WTC11 (cell line): ENCODE results near the gene CELA3A.
"Not testable (repeated sequence)": the region's sequence is repeated elsewhere in the genome, so short reads cannot be mapped to it uniquely, and the experiment has no call there.

Experiments
- GABPB1 ChIP-seq: sonication (generic); formaldehyde crosslinking; IDR thresholded peaks from 2 replicates; pipeline ENCODE4 v1.8.1; 2023; ENCODE audit warnings: mild to moderate bottlenecking, missing genetic modification reagents
- TEAD1 ChIP-seq: sonication (generic); formaldehyde crosslinking; IDR thresholded peaks from 2 replicates; pipeline ENCODE4 v1.8.0; 2022; ENCODE audit warnings: mild to moderate bottlenecking, missing genetic modification reagents
- ZNF263 ChIP-seq: sonication (generic); formaldehyde crosslinking; IDR thresholded peaks from 2 replicates; pipeline ENCODE4 v1.8.1; 2022; ENCODE audit warnings: low read depth, mild to moderate bottlenecking, moderate library complexity, missing genetic modification reagents
- TF ChIP-seq, protein P1 (sequence below): sonication (generic); formaldehyde crosslinking; IDR thresholded peaks from 2 replicates; pipeline ENCODE4 v1.8.1; 2023; ENCODE audit warnings: mild to moderate bottlenecking, moderate library complexity, missing genetic modification reagents
- TF ChIP-seq, protein P2 (sequence below): sonication (generic); formaldehyde crosslinking; conservative IDR thresholded peaks from 2 replicates; pipeline ENCODE4 v1.8.1; 2022; ENCODE audit warnings: mild to moderate bottlenecking, missing genetic modification reagents
- TF ChIP-seq, protein P3 (sequence below): fragments of 200-600 bp; IDR thresholded peaks from 2 replicates; pipeline ENCODE4 v1.8.0; 2022; ENCODE audit warnings: antibody characterized with exemption

DNA sequence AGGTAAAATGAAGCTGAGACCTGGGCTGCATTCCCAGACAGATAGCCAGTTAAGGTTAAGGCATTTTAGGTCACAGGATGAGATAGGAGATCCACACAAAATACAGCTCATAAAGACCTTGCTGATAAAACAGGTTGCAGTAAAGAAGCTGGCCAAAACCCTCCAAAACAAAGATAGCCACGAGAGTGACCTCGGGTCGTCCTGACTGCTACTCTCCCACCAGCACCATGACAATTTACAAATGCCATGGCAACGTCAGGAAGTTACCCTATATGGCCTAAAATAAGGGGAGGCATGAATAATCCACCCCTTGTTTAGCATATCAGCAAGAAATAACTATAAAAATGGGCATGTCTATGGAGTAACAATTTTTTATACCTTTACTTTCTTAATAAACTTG, 30.9 kb upstream of the CELA3A start:
- not testable (repeated sequence) for TF ChIP-seq TEAD1 (CRISPR knock-in tag); ZNF263 (CRISPR knock-in tag); GABPB1
- TF ChIP-seq, protein P1, sequence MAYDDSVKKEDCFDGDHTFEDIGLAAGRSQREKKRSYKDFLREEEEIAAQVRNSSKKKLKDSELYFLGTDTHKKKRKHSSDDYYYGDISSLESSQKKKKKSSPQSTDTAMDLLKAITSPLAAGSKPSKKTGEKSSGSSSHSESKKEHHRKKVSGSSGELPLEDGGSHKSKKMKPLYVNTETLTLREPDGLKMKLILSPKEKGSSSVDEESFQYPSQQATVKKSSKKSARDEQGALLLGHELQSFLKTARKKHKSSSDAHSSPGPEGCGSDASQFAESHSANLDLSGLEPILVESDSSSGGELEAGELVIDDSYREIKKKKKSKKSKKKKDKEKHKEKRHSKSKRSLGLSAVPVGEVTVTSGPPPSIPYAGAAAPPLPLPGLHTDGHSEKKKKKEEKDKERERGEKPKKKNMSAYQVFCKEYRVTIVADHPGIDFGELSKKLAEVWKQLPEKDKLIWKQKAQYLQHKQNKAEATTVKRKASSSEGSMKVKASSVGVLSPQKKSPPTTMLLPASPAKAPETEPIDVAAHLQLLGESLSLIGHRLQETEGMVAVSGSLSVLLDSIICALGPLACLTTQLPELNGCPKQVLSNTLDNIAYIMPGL (CRISPR knock-in tag): not testable (repeated sequence)
- TF ChIP-seq, protein P2, sequence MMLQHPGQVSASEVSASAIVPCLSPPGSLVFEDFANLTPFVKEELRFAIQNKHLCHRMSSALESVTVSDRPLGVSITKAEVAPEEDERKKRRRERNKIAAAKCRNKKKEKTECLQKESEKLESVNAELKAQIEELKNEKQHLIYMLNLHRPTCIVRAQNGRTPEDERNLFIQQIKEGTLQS (CRISPR knock-in tag): not testable (repeated sequence)
- TF ChIP-seq, protein P3, sequence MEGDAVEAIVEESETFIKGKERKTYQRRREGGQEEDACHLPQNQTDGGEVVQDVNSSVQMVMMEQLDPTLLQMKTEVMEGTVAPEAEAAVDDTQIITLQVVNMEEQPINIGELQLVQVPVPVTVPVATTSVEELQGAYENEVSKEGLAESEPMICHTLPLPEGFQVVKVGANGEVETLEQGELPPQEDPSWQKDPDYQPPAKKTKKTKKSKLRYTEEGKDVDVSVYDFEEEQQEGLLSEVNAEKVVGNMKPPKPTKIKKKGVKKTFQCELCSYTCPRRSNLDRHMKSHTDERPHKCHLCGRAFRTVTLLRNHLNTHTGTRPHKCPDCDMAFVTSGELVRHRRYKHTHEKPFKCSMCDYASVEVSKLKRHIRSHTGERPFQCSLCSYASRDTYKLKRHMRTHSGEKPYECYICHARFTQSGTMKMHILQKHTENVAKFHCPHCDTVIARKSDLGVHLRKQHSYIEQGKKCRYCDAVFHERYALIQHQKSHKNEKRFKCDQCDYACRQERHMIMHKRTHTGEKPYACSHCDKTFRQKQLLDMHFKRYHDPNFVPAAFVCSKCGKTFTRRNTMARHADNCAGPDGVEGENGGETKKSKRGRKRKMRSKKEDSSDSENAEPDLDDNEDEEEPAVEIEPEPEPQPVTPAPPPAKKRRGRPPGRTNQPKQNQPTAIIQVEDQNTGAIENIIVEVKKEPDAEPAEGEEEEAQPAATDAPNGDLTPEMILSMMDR: not testable (repeated sequence)
